Colonic mucosa (tissue), 4 donors: ENCODE measurements around the gene FAM9C. TPM values are rescaled to one million over a fixed set of nuclear protein-coding genes. Genes with fewer than 3 reads are reported as not detected.

Experiments used
- DNase-seq: peaks from one replicate; pipeline ENCODE4 v3.0.0-alpha.2; 2020
- H3K27ac ChIP-seq: fragments of 200-600 bp; one replicate; pipeline ENCODE4 v1.8.0; 2021
- H3K27me3 ChIP-seq: fragments of 200-600 bp; one replicate; pipeline ENCODE4 v1.8.0; 2021
- H3K36me3 ChIP-seq: fragments of 200-600 bp; one replicate; pipeline ENCODE4 v1.8.0; 2021
- H3K4me1 ChIP-seq: fragments of 200-600 bp; one replicate; pipeline ENCODE4 v1.8.0; 2021; ENCODE audit warnings: mild to moderate bottlenecking
- H3K4me3 ChIP-seq: fragments of 200-600 bp; one replicate; pipeline ENCODE4 v1.8.0; 2021
- H3K9ac ChIP-seq, 2 donors: one replicate each; pipeline ENCODE4 v1.7.0; 2013; ENCODE audit warnings: control low read depth in 2 of 2, low read depth in 2 of 2, low read length in 2 of 2
- H3K9me3 ChIP-seq: fragments of 200-600 bp; one replicate; pipeline ENCODE4 v1.8.0; 2021
- intact Hi-C: fragments of 100-400 bp; cut with DNase I; formaldehyde crosslinking; loops from one replicate; pipeline ENCODE4 v1.14.1; 2022
- total RNA-seq, 2 donors: library from RNA; stranded (reverse); fragmentation: NEBNext Ultra II Directional in 1 of 2; extraction: Animal tissue kit (Norgen Biotek cat#: 25700) in 1 of 2; gene quantifications; one replicate each; pipeline ENCODE4 v1.2.1, GENCODE V29; 2021
- TF ChIP-seq, protein P1 (sequence below): fragments of 200-600 bp; IDR thresholded peaks from one replicate; pipeline ENCODE4 v1.8.0; 2022; ENCODE audit warnings: antibody characterized with exemption, mild to moderate bottlenecking
- donor health status: healthy.
- donor health status: DM: no; HTN: no; CAD: no.
- donor health status: DM: no; HTN: no; CAD: no.

FAM9C gene
- total RNA-seq, 2 donors from 2014 or later, result not detected

- Histone ChIP-seq H3K4me1 (no peaks in the 10 kb centered on the region), H3K27me3 (no peaks in the 10 kb centered on the region), H3K9me3 (no peaks in the 10 kb centered on the region), H3K9ac (peak overlapping the region in 1 of 2 donors; percentile 57), H3K36me3 (no peaks in the 10 kb centered on the region), H3K27ac (peak overlapping the region; percentile 72), H3K4me3 (no peak overlapping the region)
- TF ChIP-seq, protein P1, sequence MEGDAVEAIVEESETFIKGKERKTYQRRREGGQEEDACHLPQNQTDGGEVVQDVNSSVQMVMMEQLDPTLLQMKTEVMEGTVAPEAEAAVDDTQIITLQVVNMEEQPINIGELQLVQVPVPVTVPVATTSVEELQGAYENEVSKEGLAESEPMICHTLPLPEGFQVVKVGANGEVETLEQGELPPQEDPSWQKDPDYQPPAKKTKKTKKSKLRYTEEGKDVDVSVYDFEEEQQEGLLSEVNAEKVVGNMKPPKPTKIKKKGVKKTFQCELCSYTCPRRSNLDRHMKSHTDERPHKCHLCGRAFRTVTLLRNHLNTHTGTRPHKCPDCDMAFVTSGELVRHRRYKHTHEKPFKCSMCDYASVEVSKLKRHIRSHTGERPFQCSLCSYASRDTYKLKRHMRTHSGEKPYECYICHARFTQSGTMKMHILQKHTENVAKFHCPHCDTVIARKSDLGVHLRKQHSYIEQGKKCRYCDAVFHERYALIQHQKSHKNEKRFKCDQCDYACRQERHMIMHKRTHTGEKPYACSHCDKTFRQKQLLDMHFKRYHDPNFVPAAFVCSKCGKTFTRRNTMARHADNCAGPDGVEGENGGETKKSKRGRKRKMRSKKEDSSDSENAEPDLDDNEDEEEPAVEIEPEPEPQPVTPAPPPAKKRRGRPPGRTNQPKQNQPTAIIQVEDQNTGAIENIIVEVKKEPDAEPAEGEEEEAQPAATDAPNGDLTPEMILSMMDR, result no peak
- DNase-seq, result peak; percentile 68
- intact Hi-C loops, result no loop called here
Observed at GRCh38 chrX:13028871-13029636, 15.4 kb downstream of the FAM9C start.

- Histone ChIP-seq H3K27ac (no peak overlapping the region), H3K4me3 (no peak overlapping the region), H3K36me3 (no peaks in the 10 kb centered on the region), H3K27me3 (no peaks in the 10 kb centered on the region), H3K9ac (no peak overlapping the region), H3K4me1 (no peaks in the 10 kb centered on the region), H3K9me3 (no peaks in the 10 kb centered on the region)
- TF ChIP-seq, protein P1, result no peak
- intact Hi-C loops, result no loop called here
- DNase-seq, result no peak
Observed at GRCh38 chrX:13026877-13027652, 17.4 kb downstream of the FAM9C start.

GRCh38 chrX:13024986-13025385, 19.4 kb downstream of the FAM9C start:
- no peak for DNase-seq

DNA sequence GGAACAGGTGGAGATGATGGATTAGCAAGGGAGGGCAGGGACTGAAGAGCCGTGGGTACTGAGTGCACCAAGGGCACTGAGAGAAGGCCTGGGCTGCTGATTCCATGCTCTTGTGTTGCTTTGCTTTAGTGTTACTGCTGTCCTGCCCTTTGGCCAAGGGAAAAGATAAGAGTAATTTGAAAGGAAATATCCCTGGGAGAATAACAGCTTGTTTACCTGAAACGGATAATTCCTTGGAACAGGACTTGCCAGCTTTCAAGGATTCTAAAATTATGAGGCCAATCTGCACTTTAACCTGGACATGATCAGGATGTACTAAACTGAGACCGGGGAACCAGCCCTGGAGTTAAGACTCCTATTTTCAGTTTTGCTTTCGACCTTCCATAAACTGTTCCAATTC, 20.4 kb downstream of the FAM9C start:
- no peak overlapping the region for H3K4me3 ChIP-seq
- TF ChIP-seq, protein P1, result no peak
- intact Hi-C loops, result no loop called here
- no peaks in the 10 kb centered on the region for H3K9me3 ChIP-seq
- H3K9ac ChIP-seq, result peak overlapping the region in 1 of 2 donors; percentile 27
- no peak for DNase-seq
- no peaks in the 10 kb centered on the region for H3K36me3 ChIP-seq
- peak overlapping the region; percentile 61 for H3K27ac ChIP-seq
- H3K27me3 ChIP-seq, result no peaks in the 10 kb centered on the region
- H3K4me1 ChIP-seq, result no peaks in the 10 kb centered on the region

More at GRCh38 chrX:13024986-13025385, 19.4 kb downstream of the FAM9C start:
- Histone ChIP-seq H3K27ac (no peak overlapping the region), H3K4me3 (no peak overlapping the region), H3K36me3 (no peaks in the 10 kb centered on the region), H3K27me3 (no peaks in the 10 kb centered on the region), H3K9me3 (no peaks in the 10 kb centered on the region), H3K9ac (no peak overlapping the region), H3K4me1 (no peaks in the 10 kb centered on the region)
- TF ChIP-seq, protein P1, result no peak
- intact Hi-C loops, result no loop called here

DNA sequence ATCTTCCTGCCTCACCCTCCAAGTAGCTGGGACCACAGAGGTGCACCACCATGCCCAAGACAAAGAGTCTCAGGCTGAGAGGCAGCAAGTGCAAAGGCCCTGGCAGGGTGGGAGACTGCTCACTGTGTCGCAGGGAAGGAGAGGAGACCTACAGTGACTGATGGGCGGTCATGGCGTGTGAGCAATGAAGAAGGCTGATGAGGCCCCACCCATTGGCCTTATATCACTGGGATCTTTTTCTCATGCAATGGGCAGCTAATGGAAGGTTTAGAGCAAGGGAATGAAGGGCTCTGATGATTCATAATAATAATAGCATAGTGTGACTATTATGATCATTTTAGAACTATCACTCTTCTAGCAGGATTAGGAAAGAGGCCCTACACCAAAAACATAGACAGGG, 20.9 kb downstream of the FAM9C start:
- TF ChIP-seq, protein P1, result no peak
- Histone ChIP-seq H3K27me3 (no peaks in the 10 kb centered on the region), H3K27ac (peak overlapping the region; percentile 61), H3K4me1 (no peaks in the 10 kb centered on the region), H3K9me3 (no peaks in the 10 kb centered on the region), H3K4me3 (no peak overlapping the region), H3K9ac (peak overlapping the region in 1 of 2 donors; percentile 27), H3K36me3 (no peaks in the 10 kb centered on the region)
- DNase-seq, result no peak
- intact Hi-C loops, result no loop called here
